ENCODE results near the gene EXOC5. TPM values are rescaled to one million over a fixed set of nuclear protein-coding genes. Genes with fewer than 3 reads are reported as not detected.

Gene EXOC5
- total RNA-seq, 1 experiment from 2014 or later = 80.4 TPM

DNA sequence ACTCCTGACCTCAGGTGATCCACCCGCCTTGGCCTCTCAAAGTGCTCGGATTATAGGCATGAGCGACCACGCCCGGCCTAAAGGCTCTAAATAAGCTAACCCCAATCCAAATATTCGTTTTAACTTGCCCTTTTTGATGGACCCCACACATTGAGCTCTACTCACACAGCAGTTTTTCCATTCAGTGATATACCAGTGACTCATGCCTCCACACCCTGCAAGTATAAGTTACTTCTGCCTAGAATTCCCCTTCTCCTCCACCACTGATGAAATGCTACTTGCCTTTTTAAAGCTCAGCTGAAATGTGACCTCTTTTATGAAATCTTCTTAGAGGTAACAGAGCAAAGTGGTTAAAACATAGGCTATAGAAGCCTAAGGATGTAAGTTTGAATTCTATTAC, 68.8 kb downstream of the EXOC5 start:
- ATAC-seq (no peak), DNase-seq (ENCODE audit: low spot score) (no peak)
- no peaks in the 10 kb centered on the region for H3K4me1 Mint-ChIP-seq
- H3K4me3 Mint-ChIP-seq = no peak overlapping the region
- ChIA-PET POLR2A (no interaction called here), CTCF (interaction anchor here (0.6 kb wide), 3 partner anchors 505 to 766 kb away, joined by 3 to 4 read pairs (median 4); no protein-coding TSS in a partner anchor)
- no peak for TF ChIP-seq OVOL2 (CRISPR knock-in tag; IDR thresholded peaks at IDR 0.05; ENCODE audit: borderline replicate concordance)
- no peak for TF ChIP-seq ZNF121 (CRISPR knock-in tag; IDR thresholded peaks at IDR 0.05)
- no peaks in the 10 kb centered on the region for H3K27me3 Mint-ChIP-seq (ENCODE audit: low read depth)
- H3K9me3 Mint-ChIP-seq = peaks cover 11% of the 10 kb centered on the region
- no peaks in the 10 kb centered on the region for H3K36me3 Mint-ChIP-seq
- H3K27ac Mint-ChIP-seq = no peak overlapping the region

DNA sequence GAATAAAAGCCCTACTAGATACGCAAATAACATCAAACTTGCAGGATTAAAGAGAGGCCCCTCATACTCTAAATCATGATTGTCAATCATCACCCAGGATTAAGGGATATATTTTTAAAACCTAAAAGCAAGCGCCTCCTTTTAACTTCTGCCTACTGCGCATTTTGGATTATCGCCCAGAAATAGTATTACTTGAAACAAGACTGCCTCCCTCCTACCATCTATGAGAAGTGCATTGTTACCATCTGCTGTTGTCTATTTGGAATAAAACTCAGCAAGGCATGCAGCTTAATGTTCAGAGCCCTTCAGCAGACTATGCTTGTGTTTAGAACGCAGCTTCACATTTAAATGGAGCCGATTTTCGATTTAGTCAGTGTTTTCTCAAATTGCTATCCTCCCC, 79.6 kb downstream of the EXOC5 start:
- H3K4me3 Mint-ChIP-seq = no peak overlapping the region

DNA sequence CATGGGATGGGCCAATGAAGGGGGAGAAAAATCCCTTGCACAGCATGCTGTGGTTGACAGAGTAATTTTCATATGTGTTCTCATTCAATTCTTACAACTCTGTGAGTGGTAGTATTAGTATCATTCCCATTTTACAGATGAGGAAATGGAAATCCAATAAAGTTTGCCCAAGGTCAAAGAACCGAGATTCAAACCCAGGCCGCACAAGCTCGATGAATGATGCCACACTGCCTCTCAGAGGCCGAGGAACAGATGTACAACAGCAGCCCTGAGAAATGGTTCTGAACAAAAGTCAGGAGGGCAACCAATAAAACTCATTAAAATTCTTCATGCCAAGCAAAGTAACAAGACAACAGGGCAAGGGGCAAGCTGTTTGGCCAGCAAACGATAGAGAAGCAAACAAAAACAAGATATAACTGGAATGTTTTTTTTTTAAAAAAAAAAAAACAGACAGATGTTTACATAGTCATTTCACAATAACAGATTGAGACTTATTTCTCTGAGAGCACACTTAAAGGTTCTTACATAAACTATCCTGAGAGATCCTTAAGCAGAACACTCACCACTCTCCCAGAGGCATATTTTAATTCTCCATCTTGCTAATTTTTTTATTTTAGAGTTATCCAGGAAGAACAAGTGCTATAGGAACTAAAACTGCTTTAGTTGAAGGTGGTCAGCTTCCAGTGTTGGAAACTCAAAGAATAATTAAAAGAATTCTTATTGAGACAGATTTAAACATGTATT, 85.8 kb downstream of the EXOC5 start:
- H3K27ac Mint-ChIP-seq = no peak overlapping the region
- ChIA-PET POLR2A (interaction anchor here (0.6 kb wide), 1 partner anchor 61 kb away, joined by 3 read pairs; no protein-coding TSS in a partner anchor), CTCF (interaction anchor here (0.6 to 2.2 kb wide), 12 partner anchors 12 to 692 kb away, joined by 3 to 16 read pairs (median 3); no protein-coding TSS in a partner anchor)
- ATAC-seq (peak; percentile 76), DNase-seq (ENCODE audit: low spot score) (peak; percentile 45)
- no peaks in the 10 kb centered on the region for H3K9me3 Mint-ChIP-seq
- H3K36me3 Mint-ChIP-seq = no peaks in the 10 kb centered on the region
- H3K4me3 Mint-ChIP-seq = no peak overlapping the region
- H3K4me1 Mint-ChIP-seq = no peaks in the 10 kb centered on the region; the same call in 1 of the 2 replicates
- H3K27me3 Mint-ChIP-seq (ENCODE audit: low read depth) = no peaks in the 10 kb centered on the region; the same call in 1 of the 2 replicates
- no peak for TF ChIP-seq HMGA2 (CRISPR knock-in tag; IDR thresholded peaks at IDR 0.05)
- no peak for TF ChIP-seq ZNF423 (CRISPR knock-in tag; IDR thresholded peaks at IDR 0.05)
- TF ChIP-seq ESRRA (CRISPR knock-in tag; IDR thresholded peaks at IDR 0.05; ENCODE audit: borderline replicate concordance) = no peak; the same call in 1 of the 2 replicates
- TF ChIP-seq GRHL2 (CRISPR knock-in tag; IDR thresholded peaks at IDR 0.05; ENCODE audit: insufficient replicate concordance, severe bottlenecking) = no peak
- TF ChIP-seq GTF2I (CRISPR knock-in tag; conservative IDR thresholded peaks at IDR 0.05) = 0 out of 2 replicates have a peak, but pooled peaks have one; percentile 11
- TF ChIP-seq, protein P1, sequence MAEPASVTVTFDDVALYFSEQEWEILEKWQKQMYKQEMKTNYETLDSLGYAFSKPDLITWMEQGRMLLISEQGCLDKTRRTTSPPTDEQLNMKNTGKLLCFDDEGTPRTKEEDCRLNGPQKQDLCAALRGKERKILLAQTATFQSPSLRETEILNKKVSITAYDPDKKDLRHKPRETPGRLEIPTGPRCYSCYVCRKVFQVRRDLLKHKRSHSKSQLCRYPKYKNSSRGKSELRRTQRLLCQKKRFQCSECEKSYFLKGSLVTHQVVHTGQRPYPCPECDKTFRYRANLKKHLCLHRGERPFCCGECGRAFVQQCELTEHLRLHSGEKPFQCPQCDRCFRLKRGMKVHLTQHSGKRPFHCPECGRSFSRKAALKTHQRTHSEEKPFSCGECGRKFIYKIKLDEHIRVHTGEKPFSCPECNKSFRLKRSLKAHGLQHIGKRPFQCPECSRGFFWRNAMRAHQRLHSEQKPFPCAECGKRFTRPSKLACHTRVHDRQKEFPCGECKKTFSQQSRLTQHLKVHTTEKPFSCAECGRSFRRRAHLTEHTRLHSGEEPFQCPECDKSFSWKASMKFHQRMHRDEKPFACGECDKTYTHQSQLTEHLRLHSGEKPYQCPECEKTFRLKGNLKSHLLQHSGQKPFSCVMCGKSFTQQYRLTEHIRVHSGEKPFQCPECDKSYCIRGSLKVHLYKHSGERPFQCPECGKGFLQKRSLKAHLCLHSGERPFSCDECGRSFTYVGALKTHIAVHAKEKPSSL (CRISPR knock-in tag; conservative IDR thresholded peaks at IDR 0.05) = no peak
- no peak for TF ChIP-seq NFE2L1 (CRISPR knock-in tag; IDR thresholded peaks at IDR 0.05)
- no peak for TF ChIP-seq SOX15 (CRISPR knock-in tag; IDR thresholded peaks at IDR 0.05)
- TF ChIP-seq, protein P2, sequence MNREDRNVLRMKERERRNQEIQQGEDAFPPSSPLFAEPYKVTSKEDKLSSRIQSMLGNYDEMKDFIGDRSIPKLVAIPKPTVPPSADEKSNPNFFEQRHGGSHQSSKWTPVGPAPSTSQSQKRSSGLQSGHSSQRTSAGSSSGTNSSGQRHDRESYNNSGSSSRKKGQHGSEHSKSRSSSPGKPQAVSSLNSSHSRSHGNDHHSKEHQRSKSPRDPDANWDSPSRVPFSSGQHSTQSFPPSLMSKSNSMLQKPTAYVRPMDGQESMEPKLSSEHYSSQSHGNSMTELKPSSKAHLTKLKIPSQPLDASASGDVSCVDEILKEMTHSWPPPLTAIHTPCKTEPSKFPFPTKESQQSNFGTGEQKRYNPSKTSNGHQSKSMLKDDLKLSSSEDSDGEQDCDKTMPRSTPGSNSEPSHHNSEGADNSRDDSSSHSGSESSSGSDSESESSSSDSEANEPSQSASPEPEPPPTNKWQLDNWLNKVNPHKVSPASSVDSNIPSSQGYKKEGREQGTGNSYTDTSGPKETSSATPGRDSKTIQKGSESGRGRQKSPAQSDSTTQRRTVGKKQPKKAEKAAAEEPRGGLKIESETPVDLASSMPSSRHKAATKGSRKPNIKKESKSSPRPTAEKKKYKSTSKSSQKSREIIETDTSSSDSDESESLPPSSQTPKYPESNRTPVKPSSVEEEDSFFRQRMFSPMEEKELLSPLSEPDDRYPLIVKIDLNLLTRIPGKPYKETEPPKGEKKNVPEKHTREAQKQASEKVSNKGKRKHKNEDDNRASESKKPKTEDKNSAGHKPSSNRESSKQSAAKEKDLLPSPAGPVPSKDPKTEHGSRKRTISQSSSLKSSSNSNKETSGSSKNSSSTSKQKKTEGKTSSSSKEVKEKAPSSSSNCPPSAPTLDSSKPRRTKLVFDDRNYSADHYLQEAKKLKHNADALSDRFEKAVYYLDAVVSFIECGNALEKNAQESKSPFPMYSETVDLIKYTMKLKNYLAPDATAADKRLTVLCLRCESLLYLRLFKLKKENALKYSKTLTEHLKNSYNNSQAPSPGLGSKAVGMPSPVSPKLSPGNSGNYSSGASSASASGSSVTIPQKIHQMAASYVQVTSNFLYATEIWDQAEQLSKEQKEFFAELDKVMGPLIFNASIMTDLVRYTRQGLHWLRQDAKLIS (CRISPR knock-in tag; IDR thresholded peaks at IDR 0.05; ENCODE audit: borderline replicate concordance) = no peak
- TF ChIP-seq, protein P3, sequence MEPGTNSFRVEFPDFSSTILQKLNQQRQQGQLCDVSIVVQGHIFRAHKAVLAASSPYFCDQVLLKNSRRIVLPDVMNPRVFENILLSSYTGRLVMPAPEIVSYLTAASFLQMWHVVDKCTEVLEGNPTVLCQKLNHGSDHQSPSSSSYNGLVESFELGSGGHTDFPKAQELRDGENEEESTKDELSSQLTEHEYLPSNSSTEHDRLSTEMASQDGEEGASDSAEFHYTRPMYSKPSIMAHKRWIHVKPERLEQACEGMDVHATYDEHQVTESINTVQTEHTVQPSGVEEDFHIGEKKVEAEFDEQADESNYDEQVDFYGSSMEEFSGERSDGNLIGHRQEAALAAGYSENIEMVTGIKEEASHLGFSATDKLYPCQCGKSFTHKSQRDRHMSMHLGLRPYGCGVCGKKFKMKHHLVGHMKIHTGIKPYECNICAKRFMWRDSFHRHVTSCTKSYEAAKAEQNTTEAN (CRISPR knock-in tag; IDR thresholded peaks at IDR 0.05) = no peak
- no peak for TF ChIP-seq TEAD1 (CRISPR knock-in tag; IDR thresholded peaks at IDR 0.05)
- TF ChIP-seq, protein P4, sequence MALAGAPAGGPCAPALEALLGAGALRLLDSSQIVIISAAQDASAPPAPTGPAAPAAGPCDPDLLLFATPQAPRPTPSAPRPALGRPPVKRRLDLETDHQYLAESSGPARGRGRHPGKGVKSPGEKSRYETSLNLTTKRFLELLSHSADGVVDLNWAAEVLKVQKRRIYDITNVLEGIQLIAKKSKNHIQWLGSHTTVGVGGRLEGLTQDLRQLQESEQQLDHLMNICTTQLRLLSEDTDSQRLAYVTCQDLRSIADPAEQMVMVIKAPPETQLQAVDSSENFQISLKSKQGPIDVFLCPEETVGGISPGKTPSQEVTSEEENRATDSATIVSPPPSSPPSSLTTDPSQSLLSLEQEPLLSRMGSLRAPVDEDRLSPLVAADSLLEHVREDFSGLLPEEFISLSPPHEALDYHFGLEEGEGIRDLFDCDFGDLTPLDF (CRISPR knock-in tag; IDR thresholded peaks at IDR 0.05) = no peak
- TF ChIP-seq, protein P5, sequence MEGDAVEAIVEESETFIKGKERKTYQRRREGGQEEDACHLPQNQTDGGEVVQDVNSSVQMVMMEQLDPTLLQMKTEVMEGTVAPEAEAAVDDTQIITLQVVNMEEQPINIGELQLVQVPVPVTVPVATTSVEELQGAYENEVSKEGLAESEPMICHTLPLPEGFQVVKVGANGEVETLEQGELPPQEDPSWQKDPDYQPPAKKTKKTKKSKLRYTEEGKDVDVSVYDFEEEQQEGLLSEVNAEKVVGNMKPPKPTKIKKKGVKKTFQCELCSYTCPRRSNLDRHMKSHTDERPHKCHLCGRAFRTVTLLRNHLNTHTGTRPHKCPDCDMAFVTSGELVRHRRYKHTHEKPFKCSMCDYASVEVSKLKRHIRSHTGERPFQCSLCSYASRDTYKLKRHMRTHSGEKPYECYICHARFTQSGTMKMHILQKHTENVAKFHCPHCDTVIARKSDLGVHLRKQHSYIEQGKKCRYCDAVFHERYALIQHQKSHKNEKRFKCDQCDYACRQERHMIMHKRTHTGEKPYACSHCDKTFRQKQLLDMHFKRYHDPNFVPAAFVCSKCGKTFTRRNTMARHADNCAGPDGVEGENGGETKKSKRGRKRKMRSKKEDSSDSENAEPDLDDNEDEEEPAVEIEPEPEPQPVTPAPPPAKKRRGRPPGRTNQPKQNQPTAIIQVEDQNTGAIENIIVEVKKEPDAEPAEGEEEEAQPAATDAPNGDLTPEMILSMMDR (IDR thresholded peaks at IDR 0.05) = peak; percentile 22; the same call in 1 of the 2 replicates
- TF ChIP-seq CBFB (CRISPR knock-in tag; IDR thresholded peaks at IDR 0.05; ENCODE audit: low read depth) = no peak
- TF ChIP-seq ZNF317 (CRISPR knock-in tag; IDR thresholded peaks at IDR 0.05; ENCODE audit: borderline replicate concordance, low read depth) = no peak

More for the DNA sequence above, 79.6 kb downstream of the EXOC5 start:
- no peak for TF ChIP-seq ETV6 (CRISPR knock-in tag; IDR thresholded peaks at IDR 0.05)
- TF ChIP-seq, protein P6, sequence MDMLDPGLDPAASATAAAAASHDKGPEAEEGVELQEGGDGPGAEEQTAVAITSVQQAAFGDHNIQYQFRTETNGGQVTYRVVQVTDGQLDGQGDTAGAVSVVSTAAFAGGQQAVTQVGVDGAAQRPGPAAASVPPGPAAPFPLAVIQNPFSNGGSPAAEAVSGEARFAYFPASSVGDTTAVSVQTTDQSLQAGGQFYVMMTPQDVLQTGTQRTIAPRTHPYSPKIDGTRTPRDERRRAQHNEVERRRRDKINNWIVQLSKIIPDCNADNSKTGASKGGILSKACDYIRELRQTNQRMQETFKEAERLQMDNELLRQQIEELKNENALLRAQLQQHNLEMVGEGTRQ (CRISPR knock-in tag; IDR thresholded peaks at IDR 0.05) = no peak
- Mint-ChIP-seq H3K27me3 (ENCODE audit: low read depth) (no peaks in the 10 kb centered on the region), H3K4me1 (peaks cover 5% of the 10 kb centered on the region; the same call in 1 of the 2 replicates), H3K36me3 (no peaks in the 10 kb centered on the region), H3K9me3 (no peaks in the 10 kb centered on the region), H3K27ac (no peak overlapping the region)
- CTCF ChIA-PET = interaction anchor here (0.5 to 2.7 kb wide), 5 partner anchors 127 to 707 kb away, joined by 3 to 17 read pairs (median 3); no protein-coding TSS in a partner anchor
- DNase-seq (ENCODE audit: low spot score) (no peak), ATAC-seq (peak; percentile 43; the same call in 1 of the 2 replicates)
- POLR2A ChIA-PET = no interaction called here
